HepG2 (cell line): ENCODE data around the gene BMP6. TPM values are rescaled to one million over a fixed set of nuclear protein-coding genes. Genes with fewer than 3 reads are reported as not detected.
A peak's percentile ranks its signal among the peaks of the same experiment; 100 is the strongest.

ENCODE experiments used
- ATAC-seq: fragments of 200-7000 bp; cut with Tn5 transposase; 3 replicates; pipeline ENCODE4 v1.9.1; 2020; ENCODE audit warnings: mild to moderate bottlenecking, moderate library complexity
- BruUV-seq: library from RNA; stranded (reverse); fragments of 400-500 nt; replicated peaks from 2 replicates; lab custom pipeline; 2021; lab: Mats Ljungman, UMichigan
- CTCF ChIA-PET: fragments of 300-600 bp; formaldehyde crosslinking; extraction: SDS; loops from one replicate; lab custom pipeline; 2021; ENCODE audit warnings: low total read pairs, inconsistent platforms, low intra/inter-chr PET ratio; lab: Yijun Ruan, JAX
- POLR2A ChIA-PET: fragments of 350-600 bp; sonication (Branson Sonifier 250); formaldehyde crosslinking; loops from one replicate; lab custom pipeline; 2020; ENCODE audit warnings: antibody characterized with exemption, inconsistent platforms; lab: Yijun Ruan, JAX
- DNase-seq: peaks from one replicate; pipeline ENCODE4 v3.0.0-alpha.2; 2015; ENCODE audit warnings: low spot score
- FAIRE-seq: peaks from 3 replicates; lab custom pipeline; 2011; peaks lifted over from hg19 to GRCh38; lab: Jason Lieb, UNC
- H2AFZ ChIP-seq: one replicate; pipeline ENCODE4 v1.6.1; 2011; ENCODE audit warnings: low read length, inconsistent platforms
- H3K27ac ChIP-seq: fragments of 300-600 bp; 3 replicates; pipeline ENCODE4 v1.8.0; 2011; ENCODE audit warnings: mixed run types, mild to moderate bottlenecking, mixed read lengths, low read length, inconsistent platforms; ENCODE audit not compliant: insufficient read depth; ENCODE audit errors: extremely low read length
- H3K27me3 ChIP-seq, 2 experiments: fragments of 200-600 bp in 1 of 2; 2 replicates in 1 of 2; 3 replicates in 1 of 2; pipeline versions ENCODE4 v1.6.0 to v1.8.0; 2011; ENCODE audit warnings: low read length in 2 of 2, mild to moderate bottlenecking in 2 of 2, moderate library complexity in 2 of 2, inconsistent platforms in 1 of 2; ENCODE audit not compliant: insufficient read depth in 2 of 2, control insufficient read depth in 1 of 2
- H3K36me3 ChIP-seq, 2 experiments: fragments of 200-600 bp in 1 of 2; replicated peaks in 1 of 2; 2 replicates in 1 of 2; 3 replicates in 1 of 2; pipeline versions ENCODE4 v1.5.1 to v1.8.0; 2011; ENCODE audit warnings: low read length in 2 of 2, inconsistent platforms in 1 of 2; ENCODE audit not compliant: insufficient read depth in 2 of 2, control insufficient read depth in 1 of 2
- H3K4me1 ChIP-seq: 2 replicates; pipeline ENCODE4 v1.5.1; 2012; ENCODE audit warnings: low read length, inconsistent platforms; ENCODE audit not compliant: insufficient read depth
- H3K4me2 ChIP-seq: 2 replicates; pipeline ENCODE4 v1.6.0; 2011; ENCODE audit warnings: low read depth, low read length, inconsistent platforms
- H3K4me3 ChIP-seq, 3 experiments: fragments of 200-600 bp in 1 of 3; sonication (generic), shearing (Covaris generic) in 1 of 3; replicated peaks in 1 of 3; 2 replicates each; pipeline ENCODE4 v1.5.1; 2011 to 2016; ENCODE audit warnings: low read length in 3 of 3, inconsistent platforms in 2 of 3, low read depth in 2 of 3, mild to moderate bottlenecking in 2 of 3, control low read depth in 1 of 3, mixed read lengths in 1 of 3; ENCODE audit not compliant: insufficient read depth in 1 of 3
- H3K79me2 ChIP-seq: one replicate; pipeline ENCODE4 v1.6.1; 2011; ENCODE audit warnings: low read length, inconsistent platforms; ENCODE audit not compliant: insufficient read depth
- H3K9ac ChIP-seq: 2 replicates; pipeline ENCODE4 v1.6.0; 2011; ENCODE audit warnings: mild to moderate bottlenecking, low read depth, low read length, inconsistent platforms; ENCODE audit not compliant: insufficient read depth
- H3K9me3 ChIP-seq: 2 replicates; pipeline ENCODE4 v1.5.1; 2012; ENCODE audit warnings: mild to moderate bottlenecking, low read length
- H4K20me1 ChIP-seq: 2 replicates; pipeline ENCODE4 v1.6.0; 2011; ENCODE audit warnings: inconsistent platforms, mild to moderate bottlenecking, low read length, moderate library complexity; ENCODE audit not compliant: insufficient read depth
- ARID3A ChIP-seq: IDR thresholded peaks from 2 replicates; pipeline ENCODE4 v1.6.1; 2012; ENCODE audit warnings: low read depth, low read length, improper control_type of control experiment
- BCL6 ChIP-seq: IDR thresholded peaks from 2 replicates; pipeline ENCODE4 v1.6.1; 2016; ENCODE audit warnings: missing genetic modification reagents, missing compliant biosample characterization
- CBX1 ChIP-seq: IDR thresholded peaks from one replicate; pipeline ENCODE4 v1.6.1; 2016; ENCODE audit warnings: antibody characterized with exemption, low read depth
- CENPBD1 ChIP-seq: sonication (generic); formaldehyde crosslinking; IDR thresholded peaks from 2 replicates; pipeline ENCODE4 v1.8.0; 2022; ENCODE audit warnings: missing genetic modification reagents, low read depth, mild to moderate bottlenecking, borderline replicate concordance
- CREB1 ChIP-seq, 2 experiments: fragments of 450-650 bp in 1 of 2; IDR thresholded peaks; 2 replicates each; pipeline ENCODE4 v1.6.1; 2016 to 2017; ENCODE audit warnings: control low read depth in 1 of 2, mild to moderate bottlenecking in 1 of 2, missing compliant biosample characterization in 1 of 2, missing genetic modification characterization in 1 of 2
- GRHL1 ChIP-seq: sonication (generic); formaldehyde crosslinking; conservative IDR thresholded peaks from 2 replicates; pipeline ENCODE4 v1.8.0; 2022; ENCODE audit warnings: missing genetic modification reagents
- NFIC ChIP-seq: IDR thresholded peaks from 2 replicates; pipeline ENCODE4 v1.6.1; 2012; ENCODE audit warnings: mild to moderate bottlenecking, low read length, inconsistent platforms
- POLR2AphosphoS5 ChIP-seq: IDR thresholded peaks from 2 replicates; pipeline ENCODE4 v1.6.1; 2012; ENCODE audit warnings: low read depth, low read length
- SNAPC2 ChIP-seq: sonication (generic); formaldehyde crosslinking; IDR thresholded peaks from 2 replicates; pipeline ENCODE4 v1.8.1; 2022; ENCODE audit warnings: mild to moderate bottlenecking, missing genetic modification reagents
- TAF1 ChIP-seq: sonication (generic); formaldehyde crosslinking; IDR thresholded peaks from 2 replicates; pipeline ENCODE4 v1.4.0; 2020; ENCODE audit warnings: missing genetic modification reagents
- TEAD2 ChIP-seq: sonication (generic); formaldehyde crosslinking; IDR thresholded peaks from 2 replicates; pipeline ENCODE4 v1.9.0; 2021; ENCODE audit warnings: missing genetic modification reagents
- ZBTB14 ChIP-seq: sonication (generic); formaldehyde crosslinking; IDR thresholded peaks from 2 replicates; pipeline ENCODE4 v1.4.0; 2020; ENCODE audit warnings: missing genetic modification reagents
- ZFP36L2 ChIP-seq: sonication (generic); formaldehyde crosslinking; IDR thresholded peaks from 2 replicates; pipeline ENCODE4 v1.4.0; 2020; ENCODE audit warnings: missing genetic modification reagents
- ZHX1 ChIP-seq: sonication (generic); formaldehyde crosslinking; IDR thresholded peaks from 2 replicates; pipeline ENCODE4 v1.8.1; 2022; ENCODE audit warnings: low read depth, mild to moderate bottlenecking, missing genetic modification reagents
- ZNF101 ChIP-seq: sonication (generic); formaldehyde crosslinking; IDR thresholded peaks from 2 replicates; pipeline ENCODE4 v1.4.0; 2020; ENCODE audit warnings: mild to moderate bottlenecking, low read depth, missing genetic modification reagents, borderline replicate concordance
- ZNF350 ChIP-seq: sonication (generic); formaldehyde crosslinking; IDR thresholded peaks from 2 replicates; pipeline ENCODE4 v1.4.0; 2020; ENCODE audit warnings: mild to moderate bottlenecking, low read depth, missing genetic modification reagents, borderline replicate concordance
- WGBS: methylation state at CpG from one replicate; pipeline ENCODE4 v1.1.6; 2017; ENCODE audit warnings: low lambda C conversion rate; 5-methylcytosine and 5-hydroxymethylcytosine counted together
- in situ Hi-C: cut with HindIII; loops from 2 replicates; pipeline ENCODE4 v1.10.0; 2017; ENCODE audit warnings: low pct_unique_long_range_greater_than_20kb; ENCODE audit not compliant: extremely low pct_ligation_motif_present
- intact Hi-C: fragments of 100-400 bp; cut with micrococcal nuclease; formaldehyde crosslinking; loops from one replicate; pipeline ENCODE4 v1.10.0; 2022; ENCODE audit not compliant: unreplicated experiment
- polyA plus RNA-seq, 8 experiments: library from polyadenylated mRNA; depleted of rRNA in 3 of 8; stranded (reverse) in 7 of 8; unstranded in 1 of 8; fragments of >200 nt; fragmentation: Illumina TruSeq in 4 of 8; extraction: Trizol in 4 of 8; gene quantifications; 2 replicates each; pipeline versions ENCODE4 v1.2.1 to v1.2.3, GENCODE V29; 2011 to 2016; ENCODE audit warnings: low read depth in 4 of 8, missing spikeins in 1 of 8, mixed read lengths in 1 of 8; ENCODE audit not compliant: insufficient read depth in 1 of 8
- total RNA-seq, 5 experiments: library from RNA; depleted of rRNA; stranded (reverse); fragments of >200 nt; fragmentation: Illumina TruSeq; extraction: Trizol; gene quantifications; 2 replicates each; pipeline ENCODE4 v1.2.3, GENCODE V29; 2016; ENCODE audit warnings: low read depth in 1 of 5

Gene BMP6
- total and polyA plus RNA-seq, 2 of the 13 experiments (the other 11 are each of a cell fraction or from before 2014, with no cell fraction given) = 0.09 to 0.18 TPM

GRCh38 chr6:7879980-7880717, 154.2 kb downstream of the BMP6 start:
- 97% methylated on average over 13 of the region's 13 CpGs for WGBS
- CTCF ChIA-PET = no interaction called here
- Histone ChIP-seq H3K4me3 (no peak overlapping the region), H3K36me3 (peaks cover 27 to 46% of the 10 kb centered on the region in 2 experiments), H3K4me1 (peaks cover 28% of the 10 kb centered on the region), H3K9ac (no peak overlapping the region), H3K27ac (no peak overlapping the region), H3K4me2 (no peak overlapping the region), H4K20me1 (peaks cover 9% of the 10 kb centered on the region; the same call in 1 of the 2 replicates), H3K27me3 (no peaks in the 10 kb centered on the region), H3K79me2 (no peaks in the 10 kb centered on the region), H3K9me3 (no peaks in the 10 kb centered on the region), H2AFZ (no peak overlapping the region)
- intact Hi-C loops = no loop called here
- ATAC-seq (no peak), FAIRE-seq (no peak), DNase-seq (no peak)
- in situ Hi-C loops = no loop called here
- POLR2A ChIA-PET = no interaction called here
- no TSS peak for BruUV-seq
- TF ChIP-seq POLR2AphosphoS5 = peak; percentile 16
- TF ChIP-seq ZNF350 (CRISPR knock-in tag) = no peak
- TF ChIP-seq NFIC = 0 out of 2 replicates have a peak, but pooled peaks have one; percentile 32
- TF ChIP-seq ARID3A = no peak
- no peak for TF ChIP-seq CENPBD1 (CRISPR knock-in tag)
- no peak for TF ChIP-seq ZNF101 (CRISPR knock-in tag)
- no peak for TF ChIP-seq ZBTB14
- no peak for TF ChIP-seq ZFP36L2 (CRISPR knock-in tag)
- TF ChIP-seq TEAD2 (CRISPR knock-in tag) = no peak
- 0 out of 2 replicates have a peak, but pooled peaks have one; percentile 25 for TF ChIP-seq BCL6
- no peak for TF ChIP-seq ZHX1 (CRISPR knock-in tag)
- TF ChIP-seq SNAPC2 = no peak
- no peak for TF ChIP-seq GRHL1
- TF ChIP-seq CBX1 = no peak
- TF ChIP-seq CREB1 (IDR thresholded peaks at IDR 0.05) = no peak
- no peak for TF ChIP-seq CREB1 (CRISPR knock-in tag; IDR thresholded peaks at IDR 0.05)
- TF ChIP-seq TAF1 (CRISPR knock-in tag) = no peak
